Measurements from ENCODE around the gene TGOLN2.

Gene TGOLN2

DNA sequence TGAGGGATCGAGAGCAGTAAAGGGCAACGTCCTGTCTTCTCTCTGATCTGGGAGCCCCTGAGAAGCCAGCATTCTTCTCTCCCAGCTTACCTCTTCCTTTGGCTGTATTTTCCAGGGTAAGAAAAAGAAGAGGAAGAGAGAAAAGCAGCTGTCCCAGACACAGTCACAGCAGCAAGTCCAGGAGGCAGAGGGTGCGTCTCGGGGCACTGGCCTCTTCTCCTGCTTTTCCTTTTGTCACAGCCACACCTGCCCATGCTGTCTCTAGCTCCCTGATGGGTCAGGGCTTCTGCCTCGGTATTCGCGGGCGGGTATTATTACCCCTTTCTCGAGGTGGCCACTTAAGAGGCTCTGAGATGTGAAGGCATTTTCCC lies 20.3 kb downstream of the TGOLN2 start:
- no peak for DNase-seq

DNA sequence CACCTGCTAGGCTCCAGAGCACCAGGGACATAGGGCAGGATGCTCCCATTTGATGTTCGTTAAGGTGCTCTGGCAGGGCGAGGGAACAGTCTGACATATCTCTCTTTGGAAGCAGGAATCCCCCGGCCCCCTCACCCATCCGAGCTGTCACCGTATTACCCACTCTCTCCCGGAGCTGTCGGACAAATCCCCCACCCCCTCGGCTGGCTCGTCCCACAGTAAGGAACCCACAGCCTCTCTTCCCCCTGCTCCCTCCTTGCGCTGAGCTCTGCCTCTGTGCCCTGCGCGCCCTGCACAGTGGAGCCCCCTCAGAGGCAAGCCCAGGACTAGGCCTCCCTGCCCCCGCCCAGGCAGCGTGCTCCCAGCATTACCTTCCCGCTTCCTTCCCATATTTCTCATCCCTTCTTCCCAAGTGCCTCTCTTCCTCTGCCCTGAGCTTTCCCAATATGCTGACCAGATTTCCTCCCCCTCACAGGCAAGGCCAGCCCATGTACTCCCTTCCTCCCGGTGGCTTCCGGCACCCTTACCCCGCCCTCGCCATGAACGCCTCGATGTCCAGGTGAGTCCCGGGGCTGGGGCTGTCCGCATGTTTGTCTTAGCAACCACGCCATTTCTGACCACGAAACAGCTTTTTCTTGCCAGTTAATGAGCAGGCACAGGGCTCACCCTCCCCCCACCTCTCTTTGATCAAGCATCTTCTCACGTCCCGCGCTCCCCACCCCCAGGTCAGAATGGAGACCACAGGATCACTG lies 23.8 kb downstream of the TGOLN2 start:
- no peak for DNase-seq

DNA sequence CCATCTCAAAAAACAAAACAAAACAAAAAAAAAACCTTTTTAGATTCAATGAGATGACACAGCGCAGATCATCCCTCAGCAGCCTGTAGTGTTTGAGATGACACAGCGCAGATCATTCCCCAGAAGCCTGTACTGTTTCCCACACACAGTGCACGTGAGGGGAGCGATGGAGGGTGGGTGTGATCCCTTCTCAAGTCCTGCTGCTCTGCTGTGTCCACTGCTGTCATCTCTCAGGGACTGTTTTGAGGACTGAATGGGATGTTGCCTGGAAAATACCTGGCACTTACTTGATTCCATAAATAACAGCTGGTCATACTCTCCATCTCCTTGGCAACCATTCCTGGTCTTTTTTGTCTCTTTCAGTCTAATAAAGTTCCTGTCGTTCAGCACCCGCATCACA lies 25.7 kb downstream of the TGOLN2 start:
- DNase-seq = no peak

DNA sequence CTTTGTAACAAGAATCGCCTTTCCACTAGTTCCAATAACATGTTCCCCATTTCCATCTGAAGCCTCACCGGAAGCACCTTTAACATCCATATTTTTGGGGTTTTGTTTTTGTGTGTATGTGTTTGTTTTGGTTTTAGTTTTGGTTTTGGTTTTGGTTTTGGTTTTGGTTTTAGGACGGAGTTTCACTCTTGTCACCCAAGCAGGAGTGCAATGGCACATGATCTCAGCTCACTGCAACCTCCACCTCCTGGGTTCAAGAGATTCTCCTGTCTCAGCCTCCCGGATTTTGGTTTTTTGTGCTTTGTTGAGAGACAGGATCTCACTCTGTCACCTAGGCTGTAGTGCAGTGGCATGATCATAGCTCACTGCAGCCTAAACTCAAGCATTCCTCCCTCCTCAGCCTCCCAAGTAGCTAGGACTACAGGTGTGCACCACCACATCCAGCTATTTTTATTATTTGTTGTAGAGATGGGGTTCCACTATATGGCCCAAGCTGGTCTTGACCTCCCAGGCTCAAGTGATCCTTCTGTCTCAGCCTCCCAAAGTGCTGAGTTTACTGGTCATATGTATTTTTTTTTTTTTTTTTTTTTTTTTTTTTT lies 36.3 kb downstream of the TGOLN2 start:
- DNase-seq = no peak

DNA sequence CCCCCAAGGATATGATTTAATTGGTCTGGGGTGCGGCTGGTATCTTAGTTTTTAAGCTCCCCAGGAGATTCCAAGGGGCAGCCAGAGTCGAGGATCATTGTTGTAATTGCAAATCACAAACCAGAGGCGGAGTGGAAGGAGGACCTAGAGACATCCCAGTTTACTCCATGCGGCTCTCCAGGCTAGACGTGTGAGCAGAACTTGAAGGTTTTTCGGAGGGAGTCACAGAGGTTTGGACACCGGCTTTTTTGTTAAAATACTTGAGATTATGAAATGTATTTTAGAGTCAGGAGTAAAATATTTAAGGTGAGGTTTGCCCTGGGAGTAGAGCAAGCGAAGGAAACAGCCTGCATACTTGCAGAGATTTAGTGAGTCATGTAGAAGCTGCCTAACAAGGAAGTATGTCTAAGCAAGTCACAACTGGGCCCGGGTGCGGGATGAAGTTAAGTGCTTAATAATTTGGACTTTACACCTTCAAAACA lies 39.5 kb downstream of the TGOLN2 start:
- no peak for DNase-seq

DNA sequence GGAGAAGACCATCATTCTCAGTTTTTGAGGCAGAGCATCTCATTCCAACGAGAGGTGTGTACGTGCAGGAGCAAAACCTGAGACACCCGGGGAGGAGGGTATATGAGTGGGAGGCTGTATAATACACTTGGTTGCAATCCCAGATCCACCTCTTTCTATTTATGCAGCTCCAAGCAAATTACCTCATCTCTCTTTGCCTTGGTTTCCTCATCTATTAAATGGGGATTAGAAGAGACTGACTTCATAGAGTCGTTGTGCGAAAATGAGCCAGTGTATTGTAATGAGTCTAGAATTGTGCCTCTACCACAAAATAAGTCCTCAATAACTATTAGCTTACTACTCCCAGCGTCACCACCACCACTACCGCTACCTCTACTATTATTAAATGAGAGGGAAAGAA lies 40.1 kb downstream of the TGOLN2 start:
- DNase-seq = no peak

DNA sequence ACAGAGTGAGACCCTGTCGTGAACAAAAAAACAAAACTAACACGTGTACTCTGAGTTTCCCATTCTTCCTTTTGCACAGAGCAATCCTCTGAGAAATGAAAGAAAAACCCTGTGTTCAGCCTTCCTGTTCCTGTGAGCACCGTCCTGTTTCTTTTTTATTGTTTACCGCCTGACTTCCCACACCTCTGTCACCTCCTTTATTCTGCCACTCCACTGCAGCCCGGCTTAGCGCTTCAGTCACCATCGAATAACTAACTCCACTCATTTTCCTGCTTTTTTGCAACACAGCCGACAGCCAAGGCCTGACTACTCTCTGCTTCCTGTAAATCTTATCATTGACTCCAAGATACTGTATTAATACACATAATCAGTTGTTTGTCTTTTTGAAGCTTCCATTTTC lies 40.9 kb downstream of the TGOLN2 start:
- DNase-seq = no peak

DNA sequence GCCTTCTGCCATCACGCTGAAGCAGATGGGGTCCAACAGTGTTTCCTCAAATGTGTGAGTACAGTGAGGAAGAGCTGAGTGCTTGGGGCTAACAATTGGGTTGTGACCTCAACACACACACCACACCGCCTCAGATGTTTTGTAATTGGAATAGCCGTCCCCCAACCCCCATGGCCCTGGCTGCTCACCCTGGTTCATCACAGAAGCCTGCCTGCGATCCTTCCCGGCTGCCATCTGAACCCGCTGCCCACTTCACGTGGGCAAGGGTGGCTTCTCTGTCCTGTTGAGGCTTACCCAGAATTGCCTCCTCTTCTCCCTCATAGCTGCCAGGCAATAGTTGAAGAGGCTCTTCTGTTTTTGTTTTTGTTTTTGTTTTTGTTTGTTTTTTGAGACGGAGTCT lies 44.1 kb downstream of the TGOLN2 start:
- no peak for DNase-seq

DNA sequence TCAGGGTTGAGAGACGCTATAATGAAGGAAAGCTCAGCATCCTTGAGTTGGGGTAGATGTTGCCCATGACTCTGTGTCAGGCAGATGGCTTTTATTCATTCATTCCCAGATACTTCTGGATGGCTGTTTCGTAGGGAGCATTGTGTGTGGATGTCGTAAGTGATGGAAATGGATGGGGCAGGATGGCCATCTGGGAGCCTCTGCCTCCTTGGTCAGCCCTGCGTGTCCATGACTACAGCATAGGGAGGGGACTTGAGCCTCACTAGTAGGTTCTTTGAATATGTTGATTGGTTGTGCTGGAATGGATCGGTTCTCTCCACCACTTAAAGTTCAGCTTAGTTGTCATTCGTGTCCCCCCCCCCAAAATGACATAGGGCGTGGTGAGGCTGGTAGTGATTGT lies 44.9 kb downstream of the TGOLN2 start:
- DNase-seq = no peak

DNA sequence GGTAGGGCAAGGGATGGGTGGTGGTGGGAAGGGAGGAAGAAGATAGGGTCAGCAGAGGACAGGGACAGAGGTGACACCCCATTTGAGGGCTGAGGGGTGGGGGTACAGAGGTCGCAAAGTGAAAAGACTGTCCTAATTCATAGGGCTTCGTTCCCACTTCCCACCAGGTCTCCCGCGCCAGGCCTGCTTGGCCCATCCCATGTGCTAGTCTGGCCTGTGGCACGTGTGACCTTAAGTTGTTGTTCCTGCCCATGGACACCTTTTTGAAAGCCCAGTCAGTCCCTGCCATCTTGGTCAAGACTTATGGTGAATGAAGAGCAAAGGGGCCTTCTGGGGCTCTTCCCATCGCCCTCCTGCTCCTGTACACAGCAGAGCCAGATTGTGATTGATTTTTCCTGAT lies 46.2 kb downstream of the TGOLN2 start:
- no peak for DNase-seq

DNA sequence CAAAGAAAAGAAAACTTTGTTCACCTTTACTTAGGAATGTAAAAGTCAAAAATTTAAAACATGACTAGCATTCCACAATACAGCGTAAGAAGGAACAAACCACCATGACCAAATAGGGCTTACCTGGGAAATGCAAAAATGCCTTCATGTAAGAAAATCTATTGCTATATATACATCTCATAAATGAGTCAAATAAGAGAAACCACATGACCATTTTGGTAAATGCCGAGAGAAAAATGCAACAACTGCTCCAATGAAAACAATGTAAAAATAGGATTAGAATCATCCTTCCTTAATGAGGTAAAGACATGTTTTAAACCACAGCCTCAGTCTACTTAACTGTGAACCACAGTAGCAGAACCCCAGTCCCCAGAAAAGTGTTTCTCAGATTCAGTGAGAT lies 49.4 kb downstream of the TGOLN2 start:
- DNase-seq = no peak

DNA sequence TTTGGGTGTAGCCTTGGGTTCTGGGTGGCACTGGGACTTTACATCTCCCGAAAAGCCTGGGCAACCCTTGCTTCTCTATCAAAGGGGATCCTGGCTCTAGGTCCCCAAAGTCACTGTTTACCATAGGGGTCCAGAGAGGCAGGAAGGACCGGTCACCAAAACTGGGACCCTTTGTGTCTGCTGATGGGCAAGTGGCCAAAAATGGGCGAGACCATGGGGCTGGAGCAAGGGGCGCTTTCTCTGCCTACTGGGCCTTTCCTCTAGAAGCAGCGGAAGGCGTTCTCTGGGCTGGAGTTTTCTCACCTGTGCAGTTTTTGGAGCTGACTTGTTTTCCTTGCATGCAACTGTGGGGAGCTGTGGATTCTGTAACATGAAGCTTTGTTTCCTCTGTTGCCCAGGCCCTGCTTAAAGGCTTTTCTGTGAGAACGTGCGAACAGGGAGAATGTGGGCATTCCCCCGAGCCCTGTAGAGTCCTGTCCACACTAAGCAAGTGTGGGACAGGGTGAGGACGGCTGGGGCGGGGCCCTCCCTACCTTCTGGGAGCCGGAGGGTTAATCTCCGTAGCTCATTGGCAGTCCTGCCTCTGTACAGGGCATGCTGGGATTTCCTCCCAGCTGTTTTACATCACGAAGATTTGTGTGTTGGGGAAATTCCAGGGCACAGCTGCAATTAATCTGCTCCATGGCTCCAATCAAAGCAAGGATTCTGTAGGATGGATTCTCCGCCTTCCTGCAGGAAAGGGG lies 50.2 kb downstream of the TGOLN2 start:
- no peak for DNase-seq

DNA sequence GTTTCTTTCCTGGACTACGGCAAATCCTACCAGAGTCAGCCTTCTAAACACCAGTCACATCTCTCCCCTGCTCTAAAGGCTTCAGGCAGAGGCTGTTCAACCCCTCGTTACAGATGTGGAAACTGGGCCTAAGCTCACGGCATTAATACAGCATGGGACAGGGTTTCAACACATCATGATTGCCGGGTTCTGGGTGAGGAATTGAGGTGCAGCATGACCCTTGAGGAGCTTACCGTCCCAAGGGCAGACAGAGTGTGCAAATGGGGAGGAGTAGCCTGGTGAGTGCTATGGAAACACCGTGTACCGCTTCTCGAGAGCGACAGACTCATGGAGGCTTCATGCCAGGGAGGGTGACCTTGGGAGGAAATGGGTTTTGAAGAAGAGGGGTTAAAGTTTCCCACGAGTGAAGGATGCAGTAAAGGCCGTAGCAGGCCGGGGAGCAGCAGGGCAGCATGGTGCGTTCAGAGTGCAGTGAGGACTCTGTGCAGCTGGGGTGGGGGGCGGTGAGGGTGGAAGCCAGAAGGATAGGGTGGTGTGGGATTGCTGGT lies 51.1 kb downstream of the TGOLN2 start:
- no peak for DNase-seq

DNA sequence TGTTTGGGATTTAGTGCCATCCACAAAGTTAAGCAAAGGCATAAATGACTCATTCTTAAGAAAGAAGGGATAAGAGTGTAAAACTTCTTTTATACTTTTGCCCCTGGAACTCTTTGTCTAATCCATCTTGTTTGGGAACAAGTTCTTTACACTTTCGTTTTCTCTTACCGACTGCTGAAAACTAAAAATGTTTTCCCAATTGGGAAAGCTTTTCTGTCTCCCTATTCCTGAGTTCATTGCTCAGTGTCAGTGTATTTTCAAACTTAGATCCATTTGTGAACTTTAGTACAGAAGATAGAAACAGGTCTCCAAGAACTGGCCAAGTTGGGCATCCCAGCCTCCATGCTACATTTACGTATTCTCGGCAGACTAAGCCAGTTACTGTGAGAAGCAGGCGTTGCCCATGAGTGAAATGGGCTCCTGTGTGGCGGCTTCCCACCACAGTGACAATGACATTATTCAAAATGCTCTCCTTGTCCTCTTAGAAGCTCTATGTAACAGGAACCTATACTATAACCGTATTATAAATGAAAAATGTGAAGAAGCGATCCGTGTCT lies 51.7 kb downstream of the TGOLN2 start:
- no peak for DNase-seq

DNA sequence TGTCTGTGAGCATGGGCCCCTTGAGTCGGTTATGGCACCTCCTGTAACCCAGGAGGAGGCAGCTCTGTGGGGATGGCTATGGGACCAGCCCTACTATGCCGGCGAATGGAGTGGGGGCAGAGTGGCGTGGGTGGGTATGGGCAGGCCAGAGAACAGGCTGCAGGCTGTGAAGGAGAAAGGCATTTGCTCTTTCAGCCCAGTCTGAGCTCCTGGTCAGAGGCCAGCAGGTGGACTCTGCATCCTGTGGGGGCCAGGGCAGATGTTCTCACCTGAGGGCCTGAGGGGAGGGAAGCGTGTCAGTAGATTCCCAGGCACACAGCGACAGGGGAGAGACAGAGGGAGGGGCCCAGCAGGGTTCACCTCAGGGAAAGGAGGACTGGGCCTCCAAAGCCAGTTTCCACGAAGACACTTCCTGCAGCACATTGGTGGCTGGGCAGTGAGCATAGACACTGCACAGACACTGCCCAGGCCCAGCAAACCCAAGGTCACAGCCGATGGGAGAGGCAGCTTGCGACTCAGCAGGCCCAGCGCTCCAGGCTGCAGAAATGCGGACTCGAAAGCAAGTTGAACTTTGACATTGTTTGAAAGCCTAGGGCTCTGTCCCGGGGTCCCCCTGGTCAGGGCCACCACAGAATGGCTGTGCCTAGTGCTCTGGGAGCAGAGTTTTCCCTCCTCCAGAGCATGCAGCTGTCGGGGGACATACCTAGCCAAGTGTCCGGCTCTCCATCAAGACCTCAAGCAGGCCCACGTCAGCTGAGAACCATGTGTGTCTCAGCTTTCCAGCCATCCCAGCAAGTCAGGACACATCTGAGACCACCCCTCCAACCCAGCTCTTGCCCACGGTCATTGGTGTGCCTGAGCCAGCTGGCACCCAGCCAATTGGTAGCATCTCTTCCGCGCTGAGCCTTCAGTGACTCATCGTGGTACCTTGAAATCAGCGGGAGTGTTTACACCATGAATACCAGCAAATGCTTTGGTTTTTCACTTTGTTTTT lies 53.8 kb downstream of the TGOLN2 start:
- no peak for DNase-seq

DNA sequence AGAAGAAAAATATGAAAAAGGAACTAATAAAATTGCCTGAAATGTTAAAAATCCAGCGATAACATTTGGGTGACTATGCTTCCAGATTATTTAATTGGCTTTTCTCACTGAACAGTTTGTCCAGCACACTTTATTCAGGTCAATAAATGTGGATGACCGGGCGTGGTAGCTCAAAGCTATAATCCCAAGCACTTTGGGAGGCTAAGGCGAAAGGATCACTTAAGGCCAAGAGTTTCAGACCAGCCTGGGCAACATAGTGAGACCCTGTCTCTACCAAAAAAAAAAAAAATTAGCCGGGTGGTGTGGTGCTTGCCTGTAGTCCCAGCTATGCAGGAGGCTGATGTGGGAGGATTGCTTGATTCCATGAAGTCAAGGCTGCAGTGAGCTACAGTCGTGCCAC lies 55.4 kb downstream of the TGOLN2 start:
- no peak for DNase-seq

DNA sequence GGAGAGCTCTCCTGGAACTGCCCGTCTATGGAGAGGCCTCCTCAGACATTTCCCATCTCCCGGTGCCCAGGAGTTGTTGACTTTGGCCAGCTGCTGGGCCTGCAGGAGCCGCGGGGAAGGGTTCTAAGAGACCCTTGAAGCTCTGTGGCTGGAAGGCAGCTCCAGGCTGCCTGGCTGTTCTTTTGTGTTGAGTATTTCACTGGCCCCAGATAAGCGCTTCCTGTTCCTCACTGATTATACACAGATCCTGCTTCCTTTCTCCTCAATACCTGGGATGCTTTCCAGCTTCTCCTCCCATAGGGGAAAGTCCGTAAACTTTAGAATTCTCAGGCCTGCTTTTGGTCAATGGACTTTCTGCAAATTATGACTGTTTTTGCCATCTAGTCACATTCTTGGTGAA lies 57.8 kb downstream of the TGOLN2 start:
- DNase-seq = no peak
